ENCODE results near the gene PRKCA.

- TF ChIP-seq CTCF (IDR thresholded peaks at IDR 0.05) (no peak), POLR2A (IDR thresholded peaks at IDR 0.05) (no peak), POLR2AphosphoS5 (IDR thresholded peaks at IDR 0.05) (no peak), EP300 (IDR thresholded peaks at IDR 0.05) (no peak)
These were observed 537.2 kb downstream of the PRKCA start for GRCh38 chr17:66839616-66840015.

Data from gastroesophageal sphincter (tissue), 3 donors.